HepG2 (cell line): Measurements from ENCODE around the gene ABCB10. TPM values are rescaled to one million over a fixed set of nuclear protein-coding genes. Genes with fewer than 3 reads are reported as not detected.
"Not testable (repeated sequence)": the region's sequence is repeated elsewhere in the genome, so short reads cannot be mapped to it uniquely, and the experiment has no call there.

Experiments
- ATAC-seq: fragments of 200-7000 bp; cut with Tn5 transposase; 3 replicates; pipeline ENCODE4 v1.9.1; 2020; ENCODE audit warnings: mild to moderate bottlenecking, moderate library complexity
- BruUV-seq: library from RNA; stranded (reverse); fragments of 400-500 nt; replicated peaks from 2 replicates; lab custom pipeline; 2021; lab: Mats Ljungman, UMichigan
- CTCF ChIA-PET: fragments of 300-600 bp; formaldehyde crosslinking; extraction: SDS; loops from one replicate; lab custom pipeline; 2021; ENCODE audit warnings: low total read pairs, inconsistent platforms, low intra/inter-chr PET ratio; lab: Yijun Ruan, JAX
- POLR2A ChIA-PET: fragments of 350-600 bp; sonication (Branson Sonifier 250); formaldehyde crosslinking; loops from one replicate; lab custom pipeline; 2020; ENCODE audit warnings: antibody characterized with exemption, inconsistent platforms; lab: Yijun Ruan, JAX
- DNase-seq: peaks from one replicate; pipeline ENCODE4 v3.0.0-alpha.2; 2015; ENCODE audit warnings: low spot score
- FAIRE-seq: peaks from 3 replicates; lab custom pipeline; 2011; peaks lifted over from hg19 to GRCh38; lab: Jason Lieb, UNC
- H2AFZ ChIP-seq: one replicate; pipeline ENCODE4 v1.6.1; 2011; ENCODE audit warnings: low read length, inconsistent platforms
- H3K27ac ChIP-seq: fragments of 300-600 bp; 3 replicates; pipeline ENCODE4 v1.8.0; 2011; ENCODE audit warnings: mixed run types, mild to moderate bottlenecking, mixed read lengths, low read length, inconsistent platforms; ENCODE audit not compliant: insufficient read depth; ENCODE audit errors: extremely low read length
- H3K27me3 ChIP-seq, 2 experiments: fragments of 200-600 bp in 1 of 2; 2 replicates in 1 of 2; 3 replicates in 1 of 2; pipeline versions ENCODE4 v1.6.0 to v1.8.0; 2011; ENCODE audit warnings: low read length in 2 of 2, mild to moderate bottlenecking in 2 of 2, moderate library complexity in 2 of 2, inconsistent platforms in 1 of 2; ENCODE audit not compliant: insufficient read depth in 2 of 2, control insufficient read depth in 1 of 2
- H3K36me3 ChIP-seq, 2 experiments: fragments of 200-600 bp in 1 of 2; replicated peaks in 1 of 2; 2 replicates in 1 of 2; 3 replicates in 1 of 2; pipeline versions ENCODE4 v1.5.1 to v1.8.0; 2011; ENCODE audit warnings: low read length in 2 of 2, inconsistent platforms in 1 of 2; ENCODE audit not compliant: insufficient read depth in 2 of 2, control insufficient read depth in 1 of 2
- H3K4me1 ChIP-seq: 2 replicates; pipeline ENCODE4 v1.5.1; 2012; ENCODE audit warnings: low read length, inconsistent platforms; ENCODE audit not compliant: insufficient read depth
- H3K4me2 ChIP-seq: 2 replicates; pipeline ENCODE4 v1.6.0; 2011; ENCODE audit warnings: low read depth, low read length, inconsistent platforms
- H3K4me3 ChIP-seq, 3 experiments: fragments of 200-600 bp in 1 of 3; sonication (generic), shearing (Covaris generic) in 1 of 3; replicated peaks in 1 of 3; 2 replicates each; pipeline ENCODE4 v1.5.1; 2011 to 2016; ENCODE audit warnings: low read length in 3 of 3, inconsistent platforms in 2 of 3, low read depth in 2 of 3, mild to moderate bottlenecking in 2 of 3, control low read depth in 1 of 3, mixed read lengths in 1 of 3; ENCODE audit not compliant: insufficient read depth in 1 of 3
- H3K79me2 ChIP-seq: one replicate; pipeline ENCODE4 v1.6.1; 2011; ENCODE audit warnings: low read length, inconsistent platforms; ENCODE audit not compliant: insufficient read depth
- H3K9ac ChIP-seq: 2 replicates; pipeline ENCODE4 v1.6.0; 2011; ENCODE audit warnings: mild to moderate bottlenecking, low read depth, low read length, inconsistent platforms; ENCODE audit not compliant: insufficient read depth
- H3K9me3 ChIP-seq: 2 replicates; pipeline ENCODE4 v1.5.1; 2012; ENCODE audit warnings: mild to moderate bottlenecking, low read length
- H4K20me1 ChIP-seq: 2 replicates; pipeline ENCODE4 v1.6.0; 2011; ENCODE audit warnings: inconsistent platforms, mild to moderate bottlenecking, low read length, moderate library complexity; ENCODE audit not compliant: insufficient read depth
- ESRRA ChIP-seq: sonication (generic); formaldehyde crosslinking; IDR thresholded peaks from 2 replicates; pipeline ENCODE4 v1.5.1; 2020; ENCODE audit warnings: mild to moderate bottlenecking, low read depth, missing genetic modification reagents
- FOSL2 ChIP-seq: sonication (generic); formaldehyde crosslinking; IDR thresholded peaks from 2 replicates; pipeline ENCODE4 v1.4.0; 2020; ENCODE audit warnings: missing genetic modification reagents
- MAFG ChIP-seq: sonication (generic); formaldehyde crosslinking; IDR thresholded peaks from 2 replicates; pipeline ENCODE4 v1.5.1; 2020; ENCODE audit warnings: mild to moderate bottlenecking, missing genetic modification reagents
- NR2F2 ChIP-seq: IDR thresholded peaks from 2 replicates; pipeline ENCODE4 v1.6.1; 2012; ENCODE audit warnings: low read depth, inconsistent platforms, borderline replicate concordance
- TMF1 ChIP-seq: sonication (generic); formaldehyde crosslinking; IDR thresholded peaks from 2 replicates; pipeline ENCODE4 v1.8.1; 2022; ENCODE audit warnings: low read depth, missing genetic modification reagents
- ZKSCAN5 ChIP-seq: sonication (generic); formaldehyde crosslinking; IDR thresholded peaks from 2 replicates; pipeline ENCODE4 v1.5.1; 2020; ENCODE audit warnings: mild to moderate bottlenecking, missing genetic modification reagents
- ZNF343 ChIP-seq: sonication (generic); formaldehyde crosslinking; IDR thresholded peaks from 2 replicates; pipeline ENCODE4 v1.4.0; 2020; ENCODE audit warnings: mild to moderate bottlenecking, missing genetic modification reagents
- ZNF768 ChIP-seq: sonication (generic); formaldehyde crosslinking; IDR thresholded peaks from 2 replicates; pipeline ENCODE4 v1.4.0; 2020; ENCODE audit warnings: missing genetic modification reagents
- ZNF781 ChIP-seq: sonication (generic); formaldehyde crosslinking; IDR thresholded peaks from 2 replicates; pipeline ENCODE4 v1.5.1; 2020; ENCODE audit warnings: borderline replicate concordance, mild to moderate bottlenecking, missing genetic modification reagents; ENCODE audit errors: not compliant biosample characterization
- ZNF841 ChIP-seq: sonication (generic); formaldehyde crosslinking; IDR thresholded peaks from 2 replicates; pipeline ENCODE4 v1.8.1; 2023; ENCODE audit warnings: missing genetic modification reagents, borderline replicate concordance
- WGBS: methylation state at CpG from one replicate; pipeline ENCODE4 v1.1.6; 2017; ENCODE audit warnings: low lambda C conversion rate; 5-methylcytosine and 5-hydroxymethylcytosine counted together
- in situ Hi-C: cut with HindIII; loops from 2 replicates; pipeline ENCODE4 v1.10.0; 2017; ENCODE audit warnings: low pct_unique_long_range_greater_than_20kb; ENCODE audit not compliant: extremely low pct_ligation_motif_present
- intact Hi-C: fragments of 100-400 bp; cut with micrococcal nuclease; formaldehyde crosslinking; loops from one replicate; pipeline ENCODE4 v1.10.0; 2022; ENCODE audit not compliant: unreplicated experiment
- polyA plus RNA-seq, 8 experiments: library from polyadenylated mRNA; depleted of rRNA in 3 of 8; stranded (reverse) in 7 of 8; unstranded in 1 of 8; fragments of >200 nt; fragmentation: Illumina TruSeq in 4 of 8; extraction: Trizol in 4 of 8; gene quantifications; 2 replicates each; pipeline versions ENCODE4 v1.2.1 to v1.2.3, GENCODE V29; 2011 to 2016; ENCODE audit warnings: low read depth in 4 of 8, missing spikeins in 1 of 8, mixed read lengths in 1 of 8; ENCODE audit not compliant: insufficient read depth in 1 of 8
- total RNA-seq, 5 experiments: library from RNA; depleted of rRNA; stranded (reverse); fragments of >200 nt; fragmentation: Illumina TruSeq; extraction: Trizol; gene quantifications; 2 replicates each; pipeline ENCODE4 v1.2.3, GENCODE V29; 2016; ENCODE audit warnings: low read depth in 1 of 5
- TF ChIP-seq, protein P1 (sequence below): sonication (generic); formaldehyde crosslinking; IDR thresholded peaks from 2 replicates; pipeline ENCODE4 v1.4.0; 2020; ENCODE audit warnings: missing genetic modification reagents

The ABCB10 gene
- total and polyA plus RNA-seq, 2 of the 13 experiments (the other 11 are each of a cell fraction or from before 2014, with no cell fraction given): 11.2 to 28.9 TPM

DNA sequence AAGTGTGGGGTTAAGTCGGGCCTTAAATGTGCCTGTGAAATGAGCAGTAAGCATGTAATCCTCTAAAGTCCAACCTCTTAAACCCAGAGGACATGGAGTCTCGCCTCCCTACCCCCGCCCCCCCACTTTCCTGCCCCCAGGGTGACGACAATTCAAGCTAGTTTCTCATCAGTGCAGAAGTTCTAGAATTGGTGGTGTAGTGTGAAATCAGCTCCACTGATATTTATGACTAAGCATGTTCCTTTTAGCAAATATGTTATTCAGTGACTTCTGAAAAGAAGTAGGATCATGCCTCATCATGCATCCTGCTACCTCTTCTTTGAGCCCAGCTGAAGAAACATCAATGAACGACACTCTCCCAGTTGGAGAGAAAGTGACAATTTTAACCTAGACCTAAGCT, 2.6 kb upstream of the ABCB10 start:
- 14% methylated on average over 5 of the region's 5 CpGs for WGBS
- Histone ChIP-seq H3K9ac (no peak overlapping the region), H3K9me3 (no peaks in the 10 kb centered on the region), H4K20me1 (no peaks in the 10 kb centered on the region), H3K36me3 (no peaks in the 10 kb centered on the region), H3K4me2 (peak overlapping the region; percentile 3; the same call in 1 of the 2 replicates), H3K27me3 (no peaks in the 10 kb centered on the region; a peak in 1 of 5 replicates), H2AFZ (peak overlapping the region; percentile 42), H3K79me2 (peaks cover 18% of the 10 kb centered on the region), H3K4me1 (peaks cover 28% of the 10 kb centered on the region), H3K4me3 (no peak overlapping the region), H3K27ac (no peak overlapping the region)
- ChIA-PET CTCF (no interaction called here), POLR2A (no interaction called here)
- FAIRE-seq (no peak), DNase-seq (no peak), ATAC-seq (no peak)
- TF ChIP-seq NR2F2 (no peak), ZNF841 (CRISPR knock-in tag) (no peak), TMF1 (no peak), FOSL2 (CRISPR knock-in tag) (no peak), ZNF343 (CRISPR knock-in tag) (no peak), ESRRA (CRISPR knock-in tag) (no peak), ZNF781 (no peak), ZNF768 (CRISPR knock-in tag) (no peak), MAFG (no peak), ZKSCAN5 (no peak)
- TF ChIP-seq, protein P1, sequence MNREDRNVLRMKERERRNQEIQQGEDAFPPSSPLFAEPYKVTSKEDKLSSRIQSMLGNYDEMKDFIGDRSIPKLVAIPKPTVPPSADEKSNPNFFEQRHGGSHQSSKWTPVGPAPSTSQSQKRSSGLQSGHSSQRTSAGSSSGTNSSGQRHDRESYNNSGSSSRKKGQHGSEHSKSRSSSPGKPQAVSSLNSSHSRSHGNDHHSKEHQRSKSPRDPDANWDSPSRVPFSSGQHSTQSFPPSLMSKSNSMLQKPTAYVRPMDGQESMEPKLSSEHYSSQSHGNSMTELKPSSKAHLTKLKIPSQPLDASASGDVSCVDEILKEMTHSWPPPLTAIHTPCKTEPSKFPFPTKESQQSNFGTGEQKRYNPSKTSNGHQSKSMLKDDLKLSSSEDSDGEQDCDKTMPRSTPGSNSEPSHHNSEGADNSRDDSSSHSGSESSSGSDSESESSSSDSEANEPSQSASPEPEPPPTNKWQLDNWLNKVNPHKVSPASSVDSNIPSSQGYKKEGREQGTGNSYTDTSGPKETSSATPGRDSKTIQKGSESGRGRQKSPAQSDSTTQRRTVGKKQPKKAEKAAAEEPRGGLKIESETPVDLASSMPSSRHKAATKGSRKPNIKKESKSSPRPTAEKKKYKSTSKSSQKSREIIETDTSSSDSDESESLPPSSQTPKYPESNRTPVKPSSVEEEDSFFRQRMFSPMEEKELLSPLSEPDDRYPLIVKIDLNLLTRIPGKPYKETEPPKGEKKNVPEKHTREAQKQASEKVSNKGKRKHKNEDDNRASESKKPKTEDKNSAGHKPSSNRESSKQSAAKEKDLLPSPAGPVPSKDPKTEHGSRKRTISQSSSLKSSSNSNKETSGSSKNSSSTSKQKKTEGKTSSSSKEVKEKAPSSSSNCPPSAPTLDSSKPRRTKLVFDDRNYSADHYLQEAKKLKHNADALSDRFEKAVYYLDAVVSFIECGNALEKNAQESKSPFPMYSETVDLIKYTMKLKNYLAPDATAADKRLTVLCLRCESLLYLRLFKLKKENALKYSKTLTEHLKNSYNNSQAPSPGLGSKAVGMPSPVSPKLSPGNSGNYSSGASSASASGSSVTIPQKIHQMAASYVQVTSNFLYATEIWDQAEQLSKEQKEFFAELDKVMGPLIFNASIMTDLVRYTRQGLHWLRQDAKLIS (CRISPR knock-in tag): no peak
- no TSS peak for BruUV-seq
- in situ Hi-C loops: loop anchor here (5.0 kb wide), 1 partner anchor 66 kb away; the partner anchor contains the start of genes TAF5L and URB2
- intact Hi-C loops: no loop called here

DNA sequence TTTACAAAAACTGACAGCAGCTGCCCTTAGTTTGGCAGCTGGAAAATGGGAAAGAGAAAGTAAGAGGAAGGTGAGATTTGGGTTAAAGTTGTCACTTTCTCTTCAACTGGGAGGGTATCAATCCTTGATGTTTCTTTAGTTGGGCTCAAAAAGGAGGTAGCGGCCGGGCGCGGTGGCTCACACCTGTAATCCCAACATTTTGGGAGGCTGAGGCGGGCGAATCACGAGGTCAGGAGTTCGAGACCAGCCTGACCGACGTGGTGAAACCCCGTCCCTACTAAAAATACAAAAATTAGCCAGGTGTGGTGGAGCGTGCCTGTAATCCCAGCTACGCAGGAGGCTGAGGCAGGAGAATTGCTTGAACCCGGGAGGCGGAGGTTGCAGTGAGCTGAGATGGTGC, 1.6 kb upstream of the ABCB10 start:
- in situ Hi-C loops: loop anchor here (5.0 kb wide), 1 partner anchor 67 kb away; the partner anchor contains the start of genes TAF5L and URB2
- intact Hi-C loops, BruUV-seq, H3K9me3 ChIP-seq, H4K20me1 ChIP-seq, DNase-seq, H3K36me3 ChIP-seq, ATAC-seq, CTCF ChIA-PET, H3K4me3 ChIP-seq, H3K9ac ChIP-seq, H2AFZ ChIP-seq, POLR2A ChIA-PET, FAIRE-seq, H3K27ac ChIP-seq, H3K27me3 ChIP-seq: not testable (repeated sequence)
- H3K4me2 ChIP-seq: peak overlapping the region; percentile 89
- WGBS: 93% methylated on average over 15 of the region's 15 CpGs
- H3K4me1 ChIP-seq: peaks cover 38% of the 10 kb centered on the region
- H3K79me2 ChIP-seq: peaks cover 28% of the 10 kb centered on the region
